NCI-H2081 (cell line): Measurements from ENCODE around the gene DPPA5.
"Not testable (repeated sequence)": the region's sequence is repeated elsewhere in the genome, so short reads cannot be mapped to it uniquely, and the experiment has no call there.

Experiments used
- DNase-seq, 2 experiments: peaks; one replicate each; lab custom pipeline; 2025; lab: John Stamatoyannopoulos, UW

Gene DPPA5

DNA sequence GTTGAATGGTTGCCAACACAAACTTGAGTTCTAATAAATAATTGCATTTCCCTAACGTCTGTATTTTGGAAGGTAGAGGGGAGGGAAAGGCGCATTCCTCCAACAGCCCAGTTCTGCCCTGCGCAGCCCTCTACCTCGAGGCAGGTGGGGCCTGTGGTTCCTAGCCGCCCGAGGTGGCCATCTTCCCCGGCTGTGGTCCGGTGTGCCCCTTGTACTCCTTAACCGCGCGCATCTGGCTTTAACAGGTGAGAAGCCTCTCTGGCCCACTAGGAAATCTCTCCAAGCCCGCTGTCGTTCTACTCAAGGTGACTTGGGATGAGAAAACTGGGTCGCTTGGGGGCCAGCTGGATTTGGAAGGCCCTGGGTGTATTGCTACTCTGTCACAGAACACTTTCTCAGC is 10.0 kb upstream of the DPPA5 start:
- DNase-seq: no peak

- no peak for DNase-seq
Measured at GRCh38 chr6:73363537-73363875, 9.4 kb upstream of the DPPA5 start.

- no peak for DNase-seq
Measured at GRCh38 chr6:73362869-73363536, 8.9 kb upstream of the DPPA5 start.

DNA sequence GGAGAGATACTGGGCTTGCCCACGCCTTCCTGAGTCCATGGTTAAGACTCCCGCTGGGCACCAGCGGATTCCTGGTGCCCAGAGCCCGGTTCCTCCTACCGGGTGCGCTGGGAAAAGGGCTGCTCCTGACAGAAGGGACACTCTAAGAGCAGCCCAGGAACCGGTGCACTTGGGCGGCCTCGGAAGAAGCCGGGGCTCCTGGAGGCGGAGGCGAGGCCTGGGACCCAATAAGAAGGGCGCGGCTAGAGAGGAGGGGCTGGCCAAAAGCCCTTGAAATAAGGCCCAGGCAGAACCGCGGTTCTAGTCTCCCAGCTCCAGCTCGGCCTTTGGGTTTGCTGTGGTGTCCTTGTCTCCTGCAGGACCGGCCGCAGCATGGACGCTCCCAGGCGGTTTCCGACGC is 8.3 kb upstream of the DPPA5 start, which contains the start of gene KHDC3L:
Gene KHDC3L, plus strand, starts transcription at position 301 of the 400 bp plus-strand sequence. Its CDS starts 72 bp downstream, at position 373.
- DNase-seq: no peak

DNA sequence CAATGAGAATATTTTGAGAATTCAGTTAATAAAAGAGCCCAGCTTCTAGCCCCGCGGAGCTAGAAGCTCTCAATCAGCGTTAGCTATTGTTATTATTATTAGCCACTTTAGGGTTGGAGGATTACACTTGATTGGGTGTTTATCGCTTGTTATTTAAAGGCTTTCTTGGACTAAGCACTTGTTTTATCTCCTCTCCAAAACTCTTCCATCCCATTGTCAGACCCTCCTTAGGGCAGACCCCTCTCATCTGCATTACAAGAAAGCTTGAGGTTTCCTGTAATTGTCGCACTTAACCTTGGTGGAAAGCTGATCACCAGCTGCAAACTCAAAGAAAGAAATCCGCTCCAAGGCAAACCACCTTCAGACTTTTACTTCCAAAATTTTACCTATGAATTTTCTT is 4.8 kb downstream of the DPPA5 start:
- no peak for DNase-seq

DNA sequence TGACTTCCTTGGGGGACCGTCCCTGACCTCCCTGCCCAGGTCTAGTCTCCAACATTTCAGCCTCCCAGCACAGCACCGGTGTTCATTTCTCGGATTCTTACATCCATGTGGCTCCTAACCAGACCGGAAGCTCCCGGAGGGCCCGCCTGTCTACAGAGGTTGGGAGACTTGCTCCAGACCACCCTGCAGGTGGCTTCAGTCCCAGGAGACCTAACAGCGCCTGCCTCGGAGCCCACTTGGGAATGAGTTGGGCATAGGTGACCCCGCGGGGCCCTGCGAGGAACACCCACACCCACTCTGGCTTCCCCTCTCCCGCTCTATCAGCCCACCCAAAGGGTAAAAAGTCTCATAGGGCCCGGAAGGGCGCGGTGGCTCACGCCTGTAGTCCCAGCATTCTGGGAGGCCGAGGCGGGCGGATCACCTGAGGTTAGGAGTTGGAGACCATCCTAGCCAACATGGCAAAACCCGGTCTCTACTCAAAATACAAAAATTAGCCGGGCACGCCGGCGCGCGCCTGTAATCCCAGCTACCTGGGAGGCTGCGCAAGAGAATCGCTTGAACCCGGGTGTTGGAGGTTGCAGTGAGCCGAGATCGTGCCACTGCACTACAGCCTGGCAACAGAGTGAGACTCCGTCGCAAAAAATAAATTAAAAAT is 5.4 kb downstream of the DPPA5 start:
- no peak for DNase-seq

- DNase-seq: no peak
Measured at GRCh38 chr6:73343164-73343563, 10.9 kb downstream of the DPPA5 start.

DNA sequence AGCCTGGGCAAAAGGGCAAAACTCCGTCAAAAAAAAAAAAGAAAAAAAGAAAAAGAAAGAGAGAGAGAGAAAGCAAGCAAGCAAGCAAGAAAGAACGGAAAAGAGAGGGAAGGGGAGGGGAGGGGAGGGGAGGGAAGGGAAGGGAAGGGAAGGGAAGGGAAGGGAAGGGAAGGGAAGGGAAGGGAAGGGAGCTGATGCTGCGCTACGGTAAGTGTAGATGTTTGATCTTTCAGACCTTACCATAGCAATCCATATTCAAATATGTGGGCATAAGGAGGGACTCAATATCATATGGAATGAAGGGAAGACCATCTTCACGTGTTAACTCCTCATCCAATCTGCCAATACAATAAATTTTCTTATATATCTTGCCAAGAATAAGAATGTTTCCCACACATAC is 11.9 kb downstream of the DPPA5 start:
- no peak for DNase-seq

DNA sequence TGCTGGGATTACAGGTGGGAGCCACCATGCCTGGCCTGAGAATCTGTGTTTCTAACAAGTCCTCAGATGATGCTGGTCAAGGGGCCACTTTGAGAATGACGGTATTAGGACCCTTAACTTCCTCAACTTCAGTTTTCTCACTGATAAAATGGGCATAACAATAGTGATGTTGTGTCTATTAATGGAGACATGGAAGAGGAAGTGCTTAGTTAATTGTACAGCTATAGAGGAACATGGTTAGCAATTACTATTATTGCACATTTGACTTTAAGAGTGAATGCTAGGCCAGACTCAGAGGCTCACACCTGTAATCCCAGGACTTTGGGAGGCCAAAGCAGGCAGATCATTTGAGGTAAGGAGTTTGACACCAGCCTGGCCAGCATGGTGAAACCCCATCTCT is 12.7 kb downstream of the DPPA5 start:
- no peak for DNase-seq

GRCh38 chr6:73340048-73340447 is 14.0 kb downstream of the DPPA5 start:
- DNase-seq: no peak

DNA sequence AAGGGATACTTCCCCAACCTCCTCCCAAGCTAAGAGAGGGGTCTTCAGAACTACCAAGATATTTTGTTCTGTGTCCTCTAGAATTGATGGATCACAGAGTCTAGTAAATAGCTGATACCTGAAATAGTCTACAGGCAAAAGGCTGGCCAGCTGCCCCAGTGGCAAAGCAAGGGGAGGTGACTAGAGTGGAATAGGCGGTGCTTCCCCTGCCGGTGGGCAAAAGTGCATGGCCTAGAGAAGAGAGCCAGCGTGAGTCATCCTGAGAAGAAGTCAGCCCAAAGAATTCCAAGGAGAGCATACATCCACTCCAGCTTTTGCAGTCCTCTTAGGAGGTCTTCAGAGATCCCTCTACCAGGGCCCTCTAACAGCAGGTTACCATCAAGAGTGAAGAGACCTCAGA is 14.7 kb downstream of the DPPA5 start:
- no peak for DNase-seq

- no peak for DNase-seq
Measured at GRCh38 chr6:73329201-73329600, 24.9 kb downstream of the DPPA5 start.

DNA sequence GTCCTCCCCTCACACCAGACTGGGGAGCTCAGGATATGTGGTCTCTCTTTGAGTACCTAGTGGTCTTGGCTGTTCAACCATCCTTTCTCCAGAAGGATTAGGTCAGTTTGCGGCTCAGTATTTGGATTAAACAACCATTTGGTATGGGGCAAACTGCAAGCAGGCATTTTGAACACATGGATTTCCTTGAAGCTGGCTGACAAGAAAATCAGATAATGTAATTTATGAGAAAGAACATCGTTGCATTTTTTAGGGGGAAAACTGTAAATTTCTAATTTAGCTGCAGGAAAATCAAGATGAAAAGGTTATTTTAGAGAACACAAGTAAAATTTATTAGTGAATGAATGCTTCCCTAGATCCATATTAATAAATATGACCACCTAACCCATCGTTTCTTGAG is 25.3 kb downstream of the DPPA5 start:
- DNase-seq: no peak

DNA sequence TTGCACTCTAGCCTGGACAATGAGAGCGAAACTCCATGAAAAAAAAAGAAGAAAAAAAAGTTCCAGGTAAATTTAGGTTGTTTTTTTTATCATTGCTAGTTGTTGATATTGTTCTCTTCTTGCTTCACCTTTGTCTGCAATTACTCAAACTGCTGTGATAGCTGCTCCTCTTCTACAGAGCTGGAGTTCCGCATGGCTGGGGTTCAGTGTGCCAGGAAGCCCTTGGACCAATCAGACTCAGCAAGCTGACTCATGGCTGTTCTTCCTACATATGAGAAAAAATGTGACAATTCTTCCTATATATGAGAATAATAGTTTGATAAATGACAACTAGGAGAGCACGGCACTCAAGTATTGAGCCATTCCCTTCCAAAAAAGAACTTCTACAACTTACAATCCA is 28.4 kb downstream of the DPPA5 start:
- DNase-seq: no peak

GRCh38 chr6:73323323-73323722 is 30.8 kb downstream of the DPPA5 start:
- DNase-seq: no peak

DNA sequence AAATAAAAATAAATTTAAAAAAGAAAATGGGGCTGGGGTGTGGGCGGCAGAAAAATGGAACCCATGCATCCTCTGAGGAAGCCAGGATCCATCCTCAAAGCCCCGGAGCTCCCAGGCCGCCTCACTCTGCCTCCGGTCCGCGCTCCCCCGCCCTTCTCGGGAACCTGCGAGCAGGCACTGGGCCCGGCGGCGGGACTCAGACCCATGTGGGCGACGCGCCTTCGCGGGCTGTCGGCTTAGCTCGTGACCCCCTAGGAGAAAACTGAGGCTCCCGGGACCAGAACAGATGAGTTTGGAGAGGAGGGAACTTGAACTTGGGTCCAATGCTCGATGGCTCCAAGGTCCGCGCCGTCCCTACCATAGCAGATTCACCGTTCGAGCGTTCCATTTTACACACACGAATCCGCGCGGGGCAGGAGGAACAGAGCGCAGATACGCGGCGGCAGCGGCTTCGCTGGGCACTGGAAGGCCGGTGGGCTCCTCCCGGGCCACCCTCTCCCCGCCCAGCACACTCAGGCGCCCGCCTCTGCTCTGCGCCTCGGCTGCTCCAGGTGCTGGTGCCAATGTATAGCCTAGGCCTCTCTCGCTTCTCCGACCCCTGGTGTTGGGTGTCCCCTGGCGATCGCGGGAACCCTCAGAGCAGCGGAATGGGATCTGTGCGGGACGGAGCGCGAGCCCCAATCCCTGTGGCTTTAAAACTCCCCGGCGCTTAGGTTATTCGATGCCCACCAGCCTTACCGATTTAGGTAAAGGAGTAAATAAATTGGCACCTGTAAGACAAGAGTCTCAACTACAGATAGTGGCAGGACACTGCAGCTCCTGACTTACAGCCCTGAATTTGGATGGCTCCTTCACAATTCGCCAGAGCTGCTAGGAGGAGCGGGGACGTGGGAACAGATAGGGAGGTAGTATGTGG is 39.2 kb downstream of the DPPA5 start:
- no peak for DNase-seq

- not testable (repeated sequence) for DNase-seq
Measured at GRCh38 chr6:73310503-73310845, 43.6 kb downstream of the DPPA5 start.

- DNase-seq: peak; percentile 58 to 83
Measured at GRCh38 chr6:73309785-73310502, 44.1 kb downstream of the DPPA5 start.

DNA sequence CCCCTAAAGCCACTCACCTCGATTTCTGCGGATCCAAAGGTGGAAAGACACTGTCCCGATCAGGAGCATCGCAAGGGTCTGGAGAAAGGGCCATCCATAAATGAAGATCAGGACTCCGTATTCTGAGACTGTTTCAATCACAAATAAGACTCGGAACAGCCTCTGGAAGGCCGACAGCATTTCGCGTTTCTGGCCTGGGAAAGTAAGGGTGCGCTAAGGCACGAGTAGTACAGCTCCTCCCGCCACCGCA is 44.6 kb downstream of the DPPA5 start:
- DNase-seq: no peak

DNA sequence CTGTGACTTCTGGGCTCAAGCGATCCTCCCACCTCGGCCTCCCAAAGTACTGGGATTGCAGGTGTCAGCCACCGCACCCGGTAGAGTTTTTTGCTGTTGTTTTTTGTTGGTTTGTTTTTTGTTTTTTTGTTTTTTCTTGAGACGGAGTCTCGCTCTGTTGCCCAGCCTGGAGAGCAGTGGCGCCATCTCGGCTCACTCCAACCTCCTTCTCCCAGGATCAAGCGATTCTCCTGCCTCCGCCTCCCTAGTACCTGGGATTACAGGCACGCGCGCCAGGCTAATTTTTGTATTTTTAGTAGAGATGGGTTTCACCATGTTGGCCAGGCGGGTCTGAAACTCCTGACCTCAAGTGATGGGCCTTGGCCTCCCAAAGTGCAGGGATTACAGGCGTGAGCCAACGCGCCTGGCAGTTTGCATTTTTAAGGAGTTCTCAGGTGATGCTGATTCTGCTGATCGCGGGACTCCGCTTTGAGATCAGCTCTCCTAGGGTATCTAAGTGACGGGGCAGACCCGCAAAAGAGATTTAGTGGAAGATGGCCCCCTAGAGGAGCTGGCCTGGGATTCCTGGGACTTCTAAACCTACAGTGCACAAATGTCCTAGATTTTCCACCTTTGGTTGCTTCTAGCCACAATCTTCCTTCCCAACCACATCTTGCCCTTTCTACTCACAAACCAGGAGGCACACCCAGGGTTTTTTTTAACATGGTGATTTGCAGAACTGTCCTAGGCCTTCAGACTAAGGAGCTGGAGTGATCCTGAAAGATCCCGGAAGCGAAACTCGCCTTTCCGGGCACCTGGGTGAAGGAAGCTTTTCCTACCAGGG is 45.2 kb downstream of the DPPA5 start:
- peak; percentile 16 to 65 for DNase-seq

DNA sequence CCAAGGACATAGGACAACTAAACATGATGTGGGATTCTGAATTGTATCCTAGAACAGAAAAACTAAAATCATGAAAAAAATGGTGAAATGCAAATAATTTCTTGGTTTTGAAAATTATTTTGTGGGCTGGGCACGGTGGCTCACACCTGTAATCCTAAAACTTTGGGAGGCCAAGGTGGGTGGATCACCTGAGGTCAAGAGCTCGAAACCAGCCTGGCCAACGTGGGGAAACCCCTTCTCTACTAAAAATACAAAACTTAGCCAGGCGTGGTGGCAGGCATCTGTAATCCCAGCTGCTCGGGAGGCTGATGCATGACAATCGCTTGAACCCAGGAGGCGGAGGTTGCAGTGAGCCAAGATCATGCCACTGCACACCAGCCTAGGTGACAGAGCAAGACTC is 50.3 kb downstream of the DPPA5 start:
- DNase-seq: not testable (repeated sequence)
